ENCODE data around the gene SCN4B.

- TF ChIP-seq CTCF (IDR thresholded peaks at IDR 0.05; ENCODE audit: borderline replicate concordance, extremely low read depth, low read length, poor library complexity, severe bottlenecking) (no peak), EZH2 (IDR thresholded peaks at IDR 0.05; ENCODE audit: borderline replicate concordance, low read depth, low read length, severe bottlenecking) (no peak)
Measured at GRCh38 chr11:118166641-118167040, 14.0 kb upstream of the SCN4B start.

Data from DND-41 (cell line).